ENCODE results near the gene FAM193A.
A peak's percentile ranks its signal among the peaks of the same experiment; 100 is the strongest.
"Not testable (repeated sequence)": the region's sequence is repeated elsewhere in the genome, so short reads cannot be mapped to it uniquely, and the experiment has no call there.

FAM193A gene

DNA sequence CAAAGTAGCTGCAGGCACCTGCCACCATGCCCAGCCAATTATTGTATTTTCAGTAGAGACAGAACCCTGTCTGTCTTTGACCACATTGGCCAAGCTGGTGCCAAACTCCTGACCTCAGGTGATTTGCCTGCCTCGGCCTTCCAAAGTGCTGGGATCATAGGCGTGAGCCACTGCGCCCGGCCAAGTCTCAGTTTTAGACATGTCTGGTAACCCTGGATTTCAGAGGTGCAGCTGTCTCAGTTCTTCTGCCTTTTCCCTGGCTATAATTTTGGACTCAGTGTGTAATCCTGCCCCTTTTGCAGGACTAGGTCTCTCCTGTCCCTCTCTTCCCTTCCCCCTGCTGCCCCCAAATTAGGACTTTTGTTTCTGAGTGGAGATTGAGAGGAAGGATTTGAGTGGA is 46.6 kb downstream of the FAM193A start:
- no peak for DNase-seq

DNA sequence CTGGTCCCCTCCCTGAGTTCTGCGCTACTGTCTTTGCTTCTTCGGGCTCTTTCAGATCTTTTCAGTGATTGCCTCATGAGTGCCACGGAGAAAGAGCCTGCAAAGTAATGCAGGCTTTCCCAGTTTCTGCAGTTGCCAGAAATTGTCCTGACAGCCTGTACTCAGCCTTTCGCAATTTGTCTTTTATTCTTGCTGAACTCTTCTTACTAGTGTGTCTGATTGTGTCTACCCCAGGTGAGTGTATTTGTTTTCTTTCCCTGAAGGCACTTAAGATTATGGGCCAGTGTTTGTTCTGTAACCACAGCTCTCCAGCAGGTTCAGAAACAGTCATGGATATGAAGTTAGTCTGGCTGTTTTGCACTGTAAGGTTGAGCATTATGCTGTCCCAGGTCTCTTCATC is 47.1 kb downstream of the FAM193A start:
- DNase-seq, result no peak

DNA sequence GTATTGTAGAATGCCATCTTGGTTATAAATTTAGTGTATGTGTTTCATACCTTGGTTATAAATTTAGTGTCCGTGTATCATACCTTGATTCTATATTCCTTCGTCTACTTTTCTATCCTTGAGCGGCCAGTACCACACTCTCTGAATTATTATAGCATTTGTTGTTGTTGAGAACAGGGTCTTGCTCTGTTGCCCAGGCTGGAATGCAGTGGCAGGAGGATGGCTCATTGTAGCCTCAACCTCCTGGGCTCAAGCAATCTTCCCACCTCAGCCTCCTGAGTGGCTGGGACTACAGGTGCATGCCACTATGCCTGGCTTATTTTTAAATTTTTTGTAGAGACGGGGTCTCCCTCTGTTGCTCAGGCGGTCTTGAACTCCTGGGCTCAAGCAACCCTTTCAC is 50.1 kb downstream of the FAM193A start:
- no peak for DNase-seq

DNA sequence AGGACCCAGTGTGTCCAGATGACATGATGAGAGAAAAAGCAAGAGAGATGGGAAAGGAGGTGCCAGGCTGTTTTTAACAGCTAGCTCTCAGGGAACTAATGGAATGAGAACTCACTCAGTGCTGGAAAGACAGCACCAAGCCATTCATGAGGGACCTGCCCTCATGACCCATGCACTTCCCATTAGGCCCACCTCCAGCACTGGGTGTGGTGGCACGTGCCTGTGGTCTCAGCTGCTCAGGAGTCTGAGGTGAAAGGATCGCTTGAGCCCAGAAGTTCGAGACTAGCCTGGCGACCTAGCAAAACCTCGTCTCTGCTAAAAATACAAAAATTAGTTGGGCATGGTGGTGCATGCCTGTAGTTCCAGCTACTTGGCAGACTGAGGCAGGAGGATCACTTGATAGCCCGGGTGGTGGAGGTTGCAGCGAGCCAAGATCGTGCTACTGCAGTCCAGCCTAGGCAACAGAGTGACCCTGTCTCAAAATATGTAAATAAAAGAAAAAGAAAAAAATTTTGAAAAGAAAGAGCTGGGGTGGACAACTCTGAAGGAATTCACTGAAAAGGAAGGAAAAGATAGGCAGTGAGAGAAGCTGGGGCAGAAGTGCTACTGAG is 50.9 kb downstream of the FAM193A start:
- no peak for DNase-seq

DNA sequence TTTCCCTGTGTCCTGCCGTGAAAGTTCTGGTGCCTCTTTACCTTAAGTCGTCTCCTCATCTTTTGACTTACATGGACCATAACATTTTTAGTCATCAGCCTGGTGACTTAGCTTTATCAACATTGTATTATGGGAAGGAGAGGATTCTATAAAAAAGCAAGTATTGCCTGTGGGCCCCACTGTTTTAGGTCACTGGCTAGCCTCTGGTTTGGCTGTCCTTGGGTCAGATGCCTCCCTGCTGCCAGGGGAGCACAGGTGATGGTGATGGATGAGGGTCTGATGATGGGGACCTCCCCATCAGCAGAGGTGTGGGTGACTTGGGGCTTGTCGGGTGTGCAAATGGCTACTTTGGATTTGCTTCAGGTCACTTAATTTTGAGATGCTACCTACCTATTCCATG is 51.8 kb downstream of the FAM193A start:
- DNase-seq, result no peak

DNA sequence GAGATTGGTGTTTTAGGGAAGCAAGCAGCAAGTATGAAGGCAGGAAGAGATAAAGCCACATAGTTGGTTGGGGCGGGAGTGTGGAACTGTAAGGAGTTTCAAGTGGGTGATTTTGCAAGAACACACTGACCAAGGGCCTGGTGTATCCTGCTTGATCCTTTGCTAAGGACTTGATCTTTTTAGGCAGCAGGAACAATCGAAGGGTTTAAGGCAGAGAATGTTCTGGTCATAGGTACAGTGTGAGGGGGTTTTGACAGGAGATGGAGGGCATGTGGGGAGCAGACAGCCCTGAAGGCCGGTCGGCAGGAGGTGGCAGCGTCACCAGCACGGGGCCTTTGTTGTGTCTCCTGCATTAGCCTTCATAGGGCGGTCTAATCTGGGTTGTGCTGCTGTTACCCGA is 54.7 kb downstream of the FAM193A start:
- DNase-seq, result no peak

DNA sequence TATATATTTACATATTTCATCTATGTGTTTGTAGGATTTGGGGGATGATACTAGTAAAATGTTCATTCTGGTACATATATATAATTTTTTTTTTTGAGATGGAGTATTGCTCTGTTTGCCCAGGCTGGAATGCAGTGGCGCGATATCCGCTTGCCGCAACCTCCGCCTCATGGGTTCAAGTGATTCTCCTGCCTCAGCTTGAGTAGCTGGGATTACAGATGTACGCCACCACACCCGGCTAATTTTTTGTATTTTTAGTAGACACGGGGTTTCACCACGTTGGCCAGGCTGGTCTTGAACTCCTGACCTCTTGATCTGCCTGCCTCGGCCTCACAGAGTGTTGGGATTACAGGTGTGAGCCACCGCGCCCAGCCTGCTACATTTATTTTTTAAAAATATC is 55.6 kb downstream of the FAM193A start:
- DNase-seq, result not testable (repeated sequence)

DNA sequence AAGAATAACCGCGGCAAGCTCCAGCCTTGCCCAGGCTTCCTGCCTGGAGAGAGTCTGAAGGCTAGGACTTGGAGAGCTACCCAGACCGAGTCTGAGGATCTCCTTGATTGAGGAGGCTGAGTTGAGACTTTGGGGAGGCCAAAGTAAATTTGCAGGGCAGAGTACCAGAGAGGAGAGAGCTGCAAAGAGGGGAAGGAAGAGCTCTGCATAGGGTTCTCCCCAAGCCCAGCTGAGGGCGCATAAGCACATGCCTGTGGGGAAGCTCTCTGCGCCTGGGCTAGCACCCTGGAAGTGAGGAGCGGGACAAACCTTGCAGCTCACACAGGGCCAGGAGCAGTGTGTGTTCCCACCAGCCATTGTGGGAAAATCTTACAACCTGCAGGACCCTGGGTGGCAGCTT is 56.1 kb downstream of the FAM193A start:
- no peak for DNase-seq

DNA sequence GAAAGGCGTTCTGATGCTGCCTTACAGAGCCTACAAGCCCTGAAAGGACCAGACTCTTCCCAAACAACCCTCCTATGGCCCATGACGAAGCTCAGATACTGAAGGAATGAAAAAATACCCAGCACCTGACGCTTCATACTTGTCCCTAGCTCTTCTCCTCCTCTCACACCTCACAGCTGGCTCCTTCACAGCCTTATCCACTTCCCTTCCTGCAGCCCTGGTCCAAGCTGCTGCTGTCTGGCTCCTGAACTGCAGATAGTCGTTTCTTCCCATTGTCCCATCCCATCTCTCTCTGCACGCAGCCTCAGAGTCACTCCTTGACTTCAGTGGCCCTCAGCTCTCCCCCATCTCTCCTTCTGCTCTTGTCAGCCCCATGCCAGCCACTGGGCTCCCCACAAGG is 56.6 kb downstream of the FAM193A start:
- DNase-seq, result no peak

DNA sequence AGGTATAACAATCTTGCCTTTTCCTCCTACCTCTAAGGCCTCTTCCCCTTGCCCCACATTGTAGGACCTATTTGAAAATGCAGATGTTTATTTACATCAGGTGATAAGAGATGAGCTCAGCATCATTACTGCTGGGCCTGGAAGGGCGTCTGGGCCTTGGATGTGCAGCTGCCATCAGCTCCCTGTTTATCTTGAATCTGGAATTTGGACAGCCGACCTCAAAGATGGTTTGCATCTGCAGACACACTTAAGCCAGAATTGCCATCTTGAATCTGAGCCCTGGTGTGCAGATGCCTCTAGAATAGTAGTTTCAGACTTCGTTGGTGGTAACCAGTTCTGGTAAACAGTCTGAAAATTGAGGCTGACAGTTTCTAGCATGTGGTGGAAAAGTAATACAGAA is 59.0 kb downstream of the FAM193A start:
- DNase-seq, result no peak

DNA sequence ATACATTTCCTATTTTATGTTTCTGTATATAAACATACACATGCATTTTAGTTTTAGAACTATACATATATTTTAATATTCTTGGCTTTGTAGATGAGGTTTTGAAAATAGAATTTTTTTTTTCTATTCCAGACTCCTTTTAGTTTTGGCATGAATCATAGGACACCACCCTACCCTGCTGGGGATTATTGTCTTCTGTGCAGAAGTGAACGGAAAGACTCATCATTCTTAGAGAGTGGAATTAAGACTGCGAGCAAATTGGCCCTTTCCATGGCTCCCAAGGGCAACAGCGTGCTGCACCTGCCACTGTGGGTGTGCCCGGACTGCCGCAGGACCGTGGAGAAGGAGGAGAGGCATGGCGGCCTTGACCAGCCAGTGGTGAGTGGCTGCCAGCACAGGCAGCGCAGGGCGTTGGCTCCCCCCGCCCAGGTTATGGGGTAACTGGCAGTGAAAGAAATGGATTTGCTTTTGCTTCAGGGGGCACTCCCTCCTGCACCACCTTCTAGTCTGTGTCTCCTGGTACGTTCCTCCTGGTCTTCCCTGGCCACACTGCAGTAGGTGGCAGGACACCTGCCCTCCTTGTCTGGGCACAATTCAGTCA is 59.6 kb downstream of the FAM193A start:
- no peak for DNase-seq

DNA sequence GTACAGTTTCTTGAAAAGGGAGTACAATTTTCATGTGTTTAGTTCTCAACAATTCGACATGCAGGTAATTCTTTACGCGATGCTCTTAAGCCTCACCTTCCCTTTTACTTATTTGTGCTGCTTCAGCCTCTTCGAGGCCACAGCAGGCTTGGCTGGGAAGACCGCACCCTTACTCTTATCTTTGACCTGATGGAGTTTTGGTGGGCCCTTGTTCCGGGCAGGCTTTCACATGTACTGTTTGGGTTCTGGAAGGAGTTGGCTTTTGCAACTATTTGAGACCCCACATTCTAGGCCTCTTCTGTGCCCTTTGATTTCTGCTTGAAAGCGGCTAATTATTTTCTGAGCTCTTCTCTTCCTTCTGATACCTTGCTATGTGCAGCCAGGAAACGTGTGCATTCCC is 60.2 kb downstream of the FAM193A start:
- no peak for DNase-seq

DNA sequence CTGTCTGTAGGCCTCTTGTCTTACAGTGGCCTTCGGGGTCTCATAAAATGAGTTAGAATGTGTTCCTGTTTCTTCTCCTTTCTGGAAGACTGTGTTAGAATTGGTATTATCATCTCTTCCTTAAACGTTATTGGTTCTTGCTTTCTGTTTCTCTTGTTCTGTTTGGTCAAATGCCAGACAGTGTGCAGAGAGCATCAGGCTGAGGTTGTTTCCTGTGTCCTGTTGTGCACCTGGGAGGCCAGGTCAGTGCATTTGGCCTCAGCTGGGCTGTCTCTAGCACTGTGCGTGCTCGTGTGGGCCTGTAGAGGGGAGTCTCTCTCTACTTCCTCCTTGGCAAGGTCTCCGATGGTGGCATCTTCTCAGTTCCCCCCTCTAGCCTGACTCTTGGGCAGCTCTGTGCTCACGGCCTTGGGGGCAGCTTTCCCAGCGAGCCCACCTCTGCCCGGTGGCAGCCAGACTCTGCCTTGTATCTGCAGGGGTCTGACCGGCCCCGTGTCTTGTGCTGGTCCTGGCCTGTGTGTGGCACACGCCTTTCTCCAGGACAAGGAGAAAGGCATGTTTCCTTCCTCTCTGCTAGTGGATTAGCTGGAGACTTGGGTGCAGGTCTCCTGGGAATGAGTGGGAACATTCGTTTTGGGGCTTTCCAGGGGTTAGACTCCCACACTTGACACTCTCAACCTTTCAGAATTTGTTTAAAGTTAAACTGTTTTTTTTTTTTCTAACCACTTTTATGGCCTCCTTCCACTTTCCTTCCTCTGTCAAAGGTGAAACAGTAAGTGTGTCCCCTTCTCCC is 62.3 kb downstream of the FAM193A start:
- peak; percentile 73 for DNase-seq

DNA sequence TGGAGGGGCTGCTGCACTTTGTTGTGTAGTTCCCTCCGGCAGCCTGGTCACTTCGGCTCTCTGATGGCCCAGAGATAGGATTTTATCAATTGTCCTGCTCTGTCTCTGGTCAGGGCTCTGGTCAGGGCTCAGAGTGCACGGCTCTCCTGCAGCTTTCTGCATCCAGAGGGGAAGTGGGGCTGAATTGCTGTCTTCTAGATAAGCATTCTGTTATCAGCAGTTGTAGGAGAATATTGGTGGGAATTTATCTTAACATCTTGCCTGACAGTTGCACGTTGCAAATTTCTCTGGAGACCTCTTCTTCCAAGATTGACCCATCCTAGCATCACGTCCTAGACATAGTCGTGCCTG is 62.8 kb downstream of the FAM193A start:
- DNase-seq, result no peak

DNA sequence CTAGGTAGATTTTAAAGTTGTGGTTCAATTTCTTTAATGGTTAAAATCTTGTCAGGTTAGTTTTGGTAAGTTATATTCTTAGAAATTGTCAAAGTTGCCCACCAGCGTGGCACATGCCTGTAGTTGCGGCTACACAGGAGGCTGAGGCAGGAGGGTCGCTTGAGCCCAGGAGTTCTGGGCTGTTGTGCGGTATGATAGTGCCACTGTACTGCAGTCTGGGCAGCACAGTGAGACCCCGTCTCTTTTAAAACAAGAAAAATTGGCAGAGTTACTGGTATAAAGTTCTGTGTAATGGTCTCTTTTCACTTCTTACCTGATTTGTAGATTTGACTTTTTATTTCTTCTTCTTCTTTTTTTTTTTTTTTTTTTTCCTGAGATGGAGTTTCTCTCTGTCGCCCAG is 64.4 kb downstream of the FAM193A start:
- no peak for DNase-seq

DNA sequence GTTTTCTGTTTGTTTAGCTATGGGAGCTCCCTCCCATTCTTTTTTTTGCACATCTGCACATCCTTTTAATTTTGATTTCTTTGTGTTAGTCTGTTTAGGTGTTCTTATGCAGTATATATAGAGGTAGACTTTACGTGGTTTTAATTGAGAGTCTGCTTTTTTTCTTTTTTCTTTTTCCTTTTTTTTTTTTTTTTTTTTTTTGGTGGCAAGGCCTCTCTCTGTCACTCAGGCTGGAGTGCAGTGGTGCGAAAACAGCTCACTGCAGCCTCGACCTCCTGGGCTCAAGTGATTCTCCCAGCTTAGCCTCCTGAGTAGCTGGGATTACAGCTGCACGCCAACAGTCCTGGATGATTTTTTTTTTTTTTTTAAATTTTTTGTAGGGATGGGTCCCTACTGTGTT is 68.2 kb downstream of the FAM193A start:
- DNase-seq, result no peak

DNA sequence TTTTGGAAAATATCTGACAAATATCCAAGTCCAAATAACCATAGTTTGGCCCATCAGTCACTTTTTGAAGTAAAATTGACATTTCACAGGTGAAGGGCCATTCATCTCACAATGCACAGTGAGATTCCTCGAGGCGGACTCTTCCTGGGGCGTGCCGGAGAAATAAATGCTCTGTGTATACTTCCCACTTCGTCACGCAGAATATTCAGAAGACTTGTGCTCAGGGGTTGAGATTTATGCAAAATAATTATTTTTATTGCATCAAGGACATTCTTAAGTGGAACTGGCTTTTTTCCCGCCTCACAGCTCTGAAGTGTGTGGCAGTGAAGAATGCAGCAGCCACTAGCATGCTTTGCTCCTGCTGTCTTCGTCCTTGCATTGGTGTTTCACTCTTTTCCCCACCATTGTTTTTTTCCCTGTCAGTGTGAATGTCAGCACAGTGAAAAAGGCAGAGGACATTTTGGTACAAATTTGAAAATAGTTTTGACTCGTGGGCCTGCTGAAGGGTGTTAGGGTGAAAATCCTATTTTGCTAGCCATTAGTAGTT is 70.6 kb downstream of the FAM193A start:
- no peak for DNase-seq

DNA sequence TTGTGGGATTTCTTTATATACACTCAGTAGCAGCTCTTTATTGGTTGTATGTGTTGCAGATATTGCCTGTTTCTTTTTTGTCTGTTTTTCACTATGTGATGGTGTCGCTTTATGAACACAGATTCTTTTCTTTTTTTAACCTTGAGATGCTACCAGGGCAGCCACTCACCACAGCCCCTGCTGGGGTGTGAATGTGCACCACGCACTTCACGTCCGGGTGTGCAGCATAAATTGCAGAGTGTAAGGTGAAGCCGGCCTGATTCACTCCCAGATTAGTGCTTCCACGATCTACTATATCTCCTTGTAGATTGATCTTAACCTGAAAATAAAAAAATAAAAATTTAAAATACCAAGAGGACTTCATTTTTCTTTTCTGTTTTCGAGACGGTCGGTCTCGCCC is 71.4 kb downstream of the FAM193A start:
- no peak for DNase-seq

DNA sequence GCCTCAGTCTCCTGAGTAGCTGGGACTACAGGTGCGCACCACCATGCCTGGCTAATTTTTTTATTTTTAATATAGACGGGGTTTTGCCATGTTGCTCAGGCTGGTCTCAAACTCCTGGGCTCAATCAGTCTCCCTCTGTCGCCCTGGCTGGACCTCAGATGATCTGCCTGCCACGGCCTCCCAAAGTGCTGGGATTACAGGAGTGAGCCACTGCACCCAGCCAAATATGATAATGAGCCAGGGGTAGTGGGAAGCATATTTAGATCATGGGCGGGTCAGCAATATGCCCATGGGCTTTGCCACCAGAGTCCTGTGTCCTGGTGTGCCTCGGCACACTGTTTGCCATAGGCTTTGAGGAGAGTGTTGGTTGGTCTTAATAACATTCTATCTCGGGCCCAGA is 71.8 kb downstream of the FAM193A start:
- DNase-seq, result no peak

DNA sequence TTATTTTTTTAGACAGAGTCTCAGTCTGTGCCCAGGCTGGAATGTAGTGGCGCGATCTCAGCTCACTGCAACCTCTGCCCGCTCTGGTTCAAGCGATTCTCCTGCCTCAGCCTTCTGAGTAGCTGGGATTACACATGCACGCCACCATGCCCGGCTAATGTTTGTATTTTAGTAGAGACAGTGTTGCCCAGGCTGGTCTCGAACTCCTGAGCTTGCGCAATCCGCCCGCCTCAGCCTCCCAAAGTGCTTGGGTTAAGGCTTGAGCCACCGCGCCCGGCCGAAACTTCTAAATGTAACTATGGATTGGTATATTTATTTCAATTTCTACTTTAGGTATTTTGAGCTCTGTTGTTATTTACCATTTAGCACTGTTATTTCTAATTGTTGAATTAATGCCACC is 79.4 kb downstream of the FAM193A start:
- no peak for DNase-seq

DNA sequence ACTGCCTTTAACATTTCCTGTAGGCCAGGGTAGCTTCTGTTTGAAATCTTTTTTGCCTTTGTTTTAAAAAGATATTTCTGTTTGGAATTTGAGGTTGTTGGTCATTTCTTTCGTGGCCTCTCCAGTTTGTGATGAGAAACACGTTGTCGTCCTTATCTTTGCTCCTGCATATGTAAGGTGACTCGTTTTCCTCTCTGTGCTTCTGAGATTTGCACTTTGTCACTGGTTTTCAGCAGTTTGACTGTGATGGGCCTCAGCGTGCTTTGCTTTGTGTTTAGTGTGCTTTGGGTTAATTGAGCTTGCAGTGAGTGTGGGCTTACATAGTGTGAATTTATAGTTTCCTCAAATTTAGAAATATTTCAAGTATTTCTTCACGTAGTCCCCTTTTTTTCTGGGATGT is 81.5 kb downstream of the FAM193A start:
- no peak for DNase-seq

DNA sequence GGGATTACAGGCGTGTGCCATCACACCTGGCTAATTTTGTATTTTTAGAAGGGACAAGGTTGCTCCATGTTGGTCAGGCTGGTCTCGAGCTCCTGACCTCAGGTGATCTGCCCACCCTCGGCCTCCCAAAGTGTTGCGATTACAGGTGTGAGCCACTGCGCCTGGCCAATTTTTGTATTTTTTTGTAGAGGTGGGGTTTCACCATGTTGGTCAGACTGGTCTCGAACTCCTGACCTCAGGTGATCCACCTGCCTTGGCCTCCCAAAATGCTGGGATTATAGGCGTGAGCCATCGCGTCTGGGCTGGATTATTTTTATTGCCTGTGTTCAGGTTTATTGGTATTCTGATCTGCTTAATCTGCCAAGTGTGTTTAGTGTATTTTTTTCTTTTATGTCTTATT is 82.3 kb downstream of the FAM193A start:
- not testable (repeated sequence) for DNase-seq

DNA sequence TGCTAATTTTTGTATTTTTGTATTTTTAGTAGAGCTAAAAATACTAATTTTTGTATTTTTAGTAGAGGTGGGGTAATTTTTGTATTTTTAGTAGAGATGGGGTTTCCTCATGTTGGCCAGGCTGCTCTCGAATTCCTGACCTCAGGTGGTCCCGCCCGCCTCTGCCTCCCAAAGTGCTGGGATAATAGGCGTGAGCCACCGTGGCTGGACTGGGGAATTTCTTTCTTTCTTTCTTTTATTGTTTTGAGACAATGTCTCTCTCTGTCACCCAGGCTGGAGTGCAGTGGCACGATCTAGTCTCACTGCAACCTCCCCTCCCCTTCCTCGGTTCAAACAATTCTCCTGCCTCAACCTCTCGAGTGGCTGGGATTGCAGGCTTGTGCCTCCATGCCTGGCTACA is 83.0 kb downstream of the FAM193A start:
- DNase-seq, result no peak

DNA sequence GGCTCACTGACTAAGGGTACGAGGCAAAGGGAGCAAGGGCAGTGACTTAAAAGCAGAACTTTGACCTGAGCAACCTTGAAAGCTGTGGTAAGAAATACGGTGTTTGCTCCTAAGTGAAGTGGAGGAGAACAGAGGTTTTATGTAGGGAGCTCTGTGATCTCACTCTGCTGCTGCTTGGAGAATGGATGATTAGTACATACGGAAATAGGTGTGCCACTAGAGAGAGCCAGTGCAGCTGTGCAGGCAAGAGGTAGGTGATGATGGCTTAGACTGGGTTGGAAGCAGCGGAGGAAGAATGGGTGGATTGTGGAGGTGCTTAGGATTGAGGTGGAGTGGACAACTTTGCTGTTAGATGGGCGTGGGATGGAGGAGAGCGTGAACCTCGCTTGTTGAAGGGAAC is 85.0 kb downstream of the FAM193A start:
- DNase-seq, result no peak

Data from RPMI8226 (cell line).